GM23338 (cell line): Measurements from ENCODE around the gene TRA2B. TPM values are rescaled to one million over a fixed set of nuclear protein-coding genes. Genes with fewer than 3 reads are reported as not detected.

Experiments
- ATAC-seq: fragments of 200-7000 bp; cut with Tn5 transposase; 3 replicates; pipeline ENCODE4 v1.9.1; 2020
- DNase-seq: peaks from one replicate; pipeline ENCODE4 v3.0.0-alpha.2; 2015; ENCODE audit warnings: low spot score
- H2AFZ ChIP-seq: fragments of 200-600 bp; sonication (generic); 2 replicates; pipeline ENCODE4 v1.8.0; 2016; ENCODE audit warnings: antibody characterized with exemption, mild to moderate bottlenecking, moderate library complexity
- H3F3A ChIP-seq: fragments of 200-600 bp; sonication (generic); replicated peaks from 2 replicates; pipeline ENCODE4 v1.8.0; 2017; ENCODE audit warnings: antibody characterized with exemption, mixed run types, low read depth
- H3K27ac ChIP-seq: fragments of 200-600 bp; sonication (generic); 2 replicates; pipeline ENCODE4 v1.6.1; 2016; ENCODE audit warnings: low read depth
- H3K27me3 ChIP-seq: fragments of 200-600 bp; sonication (generic); 2 replicates; pipeline ENCODE4 v1.8.0; 2016; ENCODE audit warnings: mild to moderate bottlenecking, mixed run types, moderate library complexity; ENCODE audit not compliant: insufficient read depth
- H3K36me3 ChIP-seq: fragments of 200-600 bp; sonication (generic); 2 replicates; pipeline ENCODE4 v1.8.0; 2016; ENCODE audit warnings: mild to moderate bottlenecking; ENCODE audit not compliant: insufficient read depth
- H3K4me1 ChIP-seq: fragments of 200-600 bp; sonication (generic); 2 replicates; pipeline ENCODE4 v1.8.0; 2016; ENCODE audit warnings: mild to moderate bottlenecking, moderate library complexity; ENCODE audit not compliant: insufficient read depth
- H3K4me2 ChIP-seq: fragments of 200-600 bp; sonication (generic); 2 replicates; pipeline ENCODE4 v1.7.1; 2017; ENCODE audit warnings: mixed run types
- H3K4me3 ChIP-seq: fragments of 200-600 bp; sonication (generic); 2 replicates; pipeline ENCODE4 v1.6.1; 2016; ENCODE audit warnings: mixed run types
- H3K79me2 ChIP-seq: fragments of 200-600 bp; sonication (generic); replicated peaks from 2 replicates; pipeline ENCODE4 v1.8.0; 2017; ENCODE audit warnings: mild to moderate bottlenecking; ENCODE audit not compliant: insufficient read depth
- H3K9me2 ChIP-seq: fragments of 200-600 bp; sonication (generic); 2 replicates; pipeline ENCODE4 v1.8.0; 2017; ENCODE audit not compliant: insufficient read depth
- H4K20me1 ChIP-seq: fragments of 200-600 bp; sonication (generic); replicated peaks from 2 replicates; pipeline ENCODE4 v1.8.0; 2017; ENCODE audit warnings: mild to moderate bottlenecking; ENCODE audit not compliant: insufficient read depth
- H3K27ac Mint-ChIP-seq: 2 replicates; pipeline ENCODE4 v1.8.0; 2020; ENCODE audit warnings: inconsistent platforms, mild to moderate bottlenecking, moderate library complexity, mixed read lengths
- H3K27me3 Mint-ChIP-seq: 3 replicates; pipeline ENCODE4 v1.8.0; 2022; ENCODE audit warnings: low read depth, mild to moderate bottlenecking, moderate library complexity, mixed read lengths, inconsistent platforms; ENCODE audit not compliant: insufficient read depth, poor library complexity
- H3K36me3 Mint-ChIP-seq: 3 replicates; pipeline ENCODE4 v1.8.0; 2021; ENCODE audit warnings: low read depth, mild to moderate bottlenecking, inconsistent platforms, moderate library complexity, mixed read lengths
- H3K4me1 Mint-ChIP-seq: 3 replicates; pipeline ENCODE4 v1.8.0; 2020; ENCODE audit warnings: mild to moderate bottlenecking, inconsistent platforms, mixed read lengths
- H3K4me3 Mint-ChIP-seq: 3 replicates; pipeline ENCODE4 v1.8.0; 2021; ENCODE audit warnings: moderate library complexity, mild to moderate bottlenecking, inconsistent platforms, mixed read lengths
- H3K9me3 Mint-ChIP-seq: 3 replicates; pipeline ENCODE4 v1.8.0; 2020; ENCODE audit warnings: moderate library complexity, mild to moderate bottlenecking, inconsistent platforms, mixed read lengths
- EZH2phosphoT487 ChIP-seq: fragments of 200-600 bp; sonication (generic); IDR thresholded peaks from one replicate; pipeline ENCODE4 v1.8.1; 2018; ENCODE audit warnings: antibody characterized with exemption; ENCODE audit not compliant: unreplicated experiment
- POLR2AphosphoS5 ChIP-seq: IDR thresholded peaks from 2 replicates; pipeline ENCODE4 v1.6.1; 2016; ENCODE audit warnings: antibody characterized with exemption, low read depth
- ZNF114 ChIP-seq: fragments of 250-450 bp; sonication (Bioruptor Pico); IDR thresholded peaks from 2 replicates; pipeline ENCODE4 v1.5.0; 2020; ENCODE audit warnings: mild to moderate bottlenecking, moderate library complexity
- ZNF331 ChIP-seq: fragments of 250-450 bp; sonication (Bioruptor Pico); IDR thresholded peaks from 2 replicates; pipeline ENCODE4 v1.5.0; 2020; ENCODE audit warnings: low read depth, mild to moderate bottlenecking, moderate library complexity
- polyA plus RNA-seq: library from polyadenylated mRNA; unstranded; fragments of >200 nt; fragmentation: Nextera tagmentation; extraction: Ambion mirVana; gene quantifications from 2 replicates; pipeline ENCODE4 v1.2.1, GENCODE V29; 2016
- total RNA-seq: library from RNA; depleted of rRNA; stranded (reverse); fragments of >200 nt; shearing (Covaris generic); gene quantifications from 2 replicates; pipeline ENCODE4 v1.2.3, GENCODE V29; 2014
- TF ChIP-seq, protein P1 (sequence below): fragments of 250-450 bp; sonication (Bioruptor Pico); IDR thresholded peaks from 2 replicates; pipeline ENCODE4 v1.5.0; 2020; ENCODE audit warnings: mild to moderate bottlenecking, moderate library complexity
- TF ChIP-seq, protein P2 (sequence below): IDR thresholded peaks from one replicate; pipeline ENCODE4 v1.6.1; 2018; ENCODE audit warnings: antibody characterized with exemption; ENCODE audit not compliant: unreplicated experiment
- TF ChIP-seq, protein P3 (sequence below): IDR thresholded peaks from 2 replicates; pipeline ENCODE4 v1.6.1; 2016; ENCODE audit warnings: antibody characterized with exemption

TRA2B gene
- total and polyA plus RNA-seq, 2 experiments from 2014 or later, result 360 to 602 TPM

DNA sequence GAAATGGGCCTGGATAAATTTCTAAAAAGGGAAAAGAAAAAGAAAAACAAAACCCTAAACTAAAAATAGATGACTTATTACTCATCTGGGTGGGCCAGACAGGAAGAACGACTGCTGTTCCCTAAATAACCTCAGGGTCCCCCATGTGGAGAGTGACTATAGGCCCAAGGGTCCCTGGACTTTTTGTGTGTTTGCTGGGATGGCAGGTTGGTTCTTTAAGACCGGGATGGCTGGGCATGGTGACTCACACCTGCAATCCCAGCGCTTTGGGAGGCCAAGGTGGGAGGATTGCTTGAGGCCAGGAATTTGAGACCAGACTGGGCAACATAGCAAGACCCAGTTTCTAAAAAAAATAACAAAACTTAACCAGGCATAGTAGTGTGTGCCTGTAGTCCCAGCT is 43.8 kb upstream of the TRA2B start:
- Histone ChIP-seq H3K4me2 (no peak overlapping the region), H3K9me2 (no peaks in the 10 kb centered on the region), H3K79me2 (no peaks in the 10 kb centered on the region), H3K27ac (no peak overlapping the region), H3K4me3 (no peak overlapping the region), H3K36me3 (no peaks in the 10 kb centered on the region), H2AFZ (no peak overlapping the region), H3K27me3 (no peaks in the 10 kb centered on the region), H3F3A (no peaks in the 10 kb centered on the region; the same call in 1 of the 2 replicates), H3K4me1 (no peaks in the 10 kb centered on the region), H4K20me1 (no peaks in the 10 kb centered on the region)
- no peaks in the 10 kb centered on the region; the same call in 2 of the 3 replicates for H3K4me1 Mint-ChIP-seq
- no peak overlapping the region for H3K27ac Mint-ChIP-seq
- peaks cover 8% of the 10 kb centered on the region for H3K27me3 Mint-ChIP-seq
- ATAC-seq, result no peak
- H3K9me3 Mint-ChIP-seq, result no peaks in the 10 kb centered on the region; the same call in 2 of the 3 replicates
- H3K4me3 Mint-ChIP-seq, result no peak overlapping the region
- TF ChIP-seq, protein P1, sequence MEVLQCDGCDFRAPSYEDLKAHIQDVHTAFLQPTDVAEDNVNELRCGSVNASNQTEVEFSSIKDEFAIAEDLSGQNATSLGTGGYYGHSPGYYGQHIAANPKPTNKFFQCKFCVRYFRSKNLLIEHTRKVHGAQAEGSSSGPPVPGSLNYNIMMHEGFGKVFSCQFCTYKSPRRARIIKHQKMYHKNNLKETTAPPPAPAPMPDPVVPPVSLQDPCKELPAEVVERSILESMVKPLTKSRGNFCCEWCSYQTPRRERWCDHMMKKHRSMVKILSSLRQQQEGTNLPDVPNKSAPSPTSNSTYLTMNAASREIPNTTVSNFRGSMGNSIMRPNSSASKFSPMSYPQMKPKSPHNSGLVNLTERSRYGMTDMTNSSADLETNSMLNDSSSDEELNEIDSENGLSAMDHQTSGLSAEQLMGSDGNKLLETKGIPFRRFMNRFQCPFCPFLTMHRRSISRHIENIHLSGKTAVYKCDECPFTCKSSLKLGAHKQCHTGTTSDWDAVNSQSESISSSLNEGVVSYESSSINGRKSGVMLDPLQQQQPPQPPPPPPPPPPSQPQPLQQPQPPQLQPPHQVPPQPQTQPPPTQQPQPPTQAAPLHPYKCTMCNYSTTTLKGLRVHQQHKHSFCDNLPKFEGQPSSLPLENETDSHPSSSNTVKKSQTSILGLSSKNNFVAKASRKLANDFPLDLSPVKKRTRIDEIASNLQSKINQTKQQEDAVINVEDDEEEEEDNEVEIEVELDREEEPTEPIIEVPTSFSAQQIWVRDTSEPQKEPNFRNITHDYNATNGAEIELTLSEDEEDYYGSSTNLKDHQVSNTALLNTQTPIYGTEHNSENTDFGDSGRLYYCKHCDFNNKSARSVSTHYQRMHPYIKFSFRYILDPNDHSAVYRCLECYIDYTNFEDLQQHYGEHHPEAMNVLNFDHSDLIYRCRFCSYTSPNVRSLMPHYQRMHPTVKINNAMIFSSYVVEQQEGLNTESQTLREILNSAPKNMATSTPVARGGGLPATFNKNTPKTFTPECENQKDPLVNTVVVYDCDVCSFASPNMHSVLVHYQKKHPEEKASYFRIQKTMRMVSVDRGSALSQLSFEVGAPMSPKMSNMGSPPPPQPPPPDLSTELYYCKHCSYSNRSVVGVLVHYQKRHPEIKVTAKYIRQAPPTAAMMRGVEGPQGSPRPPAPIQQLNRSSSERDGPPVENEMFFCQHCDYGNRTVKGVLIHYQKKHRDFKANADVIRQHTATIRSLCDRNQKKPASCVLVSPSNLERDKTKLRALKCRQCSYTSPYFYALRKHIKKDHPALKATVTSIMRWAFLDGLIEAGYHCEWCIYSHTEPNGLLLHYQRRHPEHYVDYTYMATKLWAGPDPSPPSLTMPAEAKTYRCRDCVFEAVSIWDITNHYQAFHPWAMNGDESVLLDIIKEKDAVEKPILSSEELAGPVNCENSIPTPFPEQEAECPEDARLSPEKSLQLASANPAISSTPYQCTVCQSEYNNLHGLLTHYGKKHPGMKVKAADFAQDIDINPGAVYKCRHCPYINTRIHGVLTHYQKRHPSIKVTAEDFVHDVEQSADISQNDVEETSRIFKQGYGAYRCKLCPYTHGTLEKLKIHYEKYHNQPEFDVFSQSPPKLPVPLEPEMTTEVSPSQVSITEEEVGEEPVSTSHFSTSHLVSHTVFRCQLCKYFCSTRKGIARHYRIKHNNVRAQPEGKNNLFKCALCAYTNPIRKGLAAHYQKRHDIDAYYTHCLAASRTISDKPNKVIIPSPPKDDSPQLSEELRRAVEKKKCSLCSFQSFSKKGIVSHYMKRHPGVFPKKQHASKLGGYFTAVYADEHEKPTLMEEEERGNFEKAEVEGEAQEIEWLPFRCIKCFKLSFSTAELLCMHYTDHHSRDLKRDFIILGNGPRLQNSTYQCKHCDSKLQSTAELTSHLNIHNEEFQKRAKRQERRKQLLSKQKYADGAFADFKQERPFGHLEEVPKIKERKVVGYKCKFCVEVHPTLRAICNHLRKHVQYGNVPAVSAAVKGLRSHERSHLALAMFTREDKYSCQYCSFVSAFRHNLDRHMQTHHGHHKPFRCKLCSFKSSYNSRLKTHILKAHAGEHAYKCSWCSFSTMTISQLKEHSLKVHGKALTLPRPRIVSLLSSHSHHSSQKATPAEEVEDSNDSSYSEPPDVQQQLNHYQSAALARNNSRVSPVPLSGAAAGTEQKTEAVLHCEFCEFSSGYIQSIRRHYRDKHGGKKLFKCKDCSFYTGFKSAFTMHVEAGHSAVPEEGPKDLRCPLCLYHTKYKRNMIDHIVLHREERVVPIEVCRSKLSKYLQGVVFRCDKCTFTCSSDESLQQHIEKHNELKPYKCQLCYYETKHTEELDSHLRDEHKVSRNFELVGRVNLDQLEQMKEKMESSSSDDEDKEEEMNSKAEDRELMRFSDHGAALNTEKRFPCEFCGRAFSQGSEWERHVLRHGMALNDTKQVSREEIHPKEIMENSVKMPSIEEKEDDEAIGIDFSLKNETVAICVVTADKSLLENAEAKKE (CRISPR knock-in tag), result no peak
- TF ChIP-seq, protein P2, sequence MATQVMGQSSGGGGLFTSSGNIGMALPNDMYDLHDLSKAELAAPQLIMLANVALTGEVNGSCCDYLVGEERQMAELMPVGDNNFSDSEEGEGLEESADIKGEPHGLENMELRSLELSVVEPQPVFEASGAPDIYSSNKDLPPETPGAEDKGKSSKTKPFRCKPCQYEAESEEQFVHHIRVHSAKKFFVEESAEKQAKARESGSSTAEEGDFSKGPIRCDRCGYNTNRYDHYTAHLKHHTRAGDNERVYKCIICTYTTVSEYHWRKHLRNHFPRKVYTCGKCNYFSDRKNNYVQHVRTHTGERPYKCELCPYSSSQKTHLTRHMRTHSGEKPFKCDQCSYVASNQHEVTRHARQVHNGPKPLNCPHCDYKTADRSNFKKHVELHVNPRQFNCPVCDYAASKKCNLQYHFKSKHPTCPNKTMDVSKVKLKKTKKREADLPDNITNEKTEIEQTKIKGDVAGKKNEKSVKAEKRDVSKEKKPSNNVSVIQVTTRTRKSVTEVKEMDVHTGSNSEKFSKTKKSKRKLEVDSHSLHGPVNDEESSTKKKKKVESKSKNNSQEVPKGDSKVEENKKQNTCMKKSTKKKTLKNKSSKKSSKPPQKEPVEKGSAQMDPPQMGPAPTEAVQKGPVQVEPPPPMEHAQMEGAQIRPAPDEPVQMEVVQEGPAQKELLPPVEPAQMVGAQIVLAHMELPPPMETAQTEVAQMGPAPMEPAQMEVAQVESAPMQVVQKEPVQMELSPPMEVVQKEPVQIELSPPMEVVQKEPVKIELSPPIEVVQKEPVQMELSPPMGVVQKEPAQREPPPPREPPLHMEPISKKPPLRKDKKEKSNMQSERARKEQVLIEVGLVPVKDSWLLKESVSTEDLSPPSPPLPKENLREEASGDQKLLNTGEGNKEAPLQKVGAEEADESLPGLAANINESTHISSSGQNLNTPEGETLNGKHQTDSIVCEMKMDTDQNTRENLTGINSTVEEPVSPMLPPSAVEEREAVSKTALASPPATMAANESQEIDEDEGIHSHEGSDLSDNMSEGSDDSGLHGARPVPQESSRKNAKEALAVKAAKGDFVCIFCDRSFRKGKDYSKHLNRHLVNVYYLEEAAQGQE, result no peak
- TF ChIP-seq ZNF331 (CRISPR knock-in tag) (no peak), EZH2phosphoT487 (no peak), ZNF114 (no peak), POLR2AphosphoS5 (no peak)
- TF ChIP-seq, protein P3, sequence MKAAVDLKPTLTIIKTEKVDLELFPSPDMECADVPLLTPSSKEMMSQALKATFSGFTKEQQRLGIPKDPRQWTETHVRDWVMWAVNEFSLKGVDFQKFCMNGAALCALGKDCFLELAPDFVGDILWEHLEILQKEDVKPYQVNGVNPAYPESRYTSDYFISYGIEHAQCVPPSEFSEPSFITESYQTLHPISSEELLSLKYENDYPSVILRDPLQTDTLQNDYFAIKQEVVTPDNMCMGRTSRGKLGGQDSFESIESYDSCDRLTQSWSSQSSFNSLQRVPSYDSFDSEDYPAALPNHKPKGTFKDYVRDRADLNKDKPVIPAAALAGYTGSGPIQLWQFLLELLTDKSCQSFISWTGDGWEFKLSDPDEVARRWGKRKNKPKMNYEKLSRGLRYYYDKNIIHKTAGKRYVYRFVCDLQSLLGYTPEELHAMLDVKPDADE, result no peak
- no peaks in the 10 kb centered on the region for H3K36me3 Mint-ChIP-seq
- no peak for DNase-seq
